K562 (cell line): ENCODE results near the gene KMT2E. TPM values are rescaled to one million over a fixed set of nuclear protein-coding genes. Genes with fewer than 3 reads are reported as not detected.

Experiments used
- ATF3 ChIP-seq, 2 experiments: fragments of 450-650 bp in 1 of 2; sonication (generic) in 1 of 2; formaldehyde crosslinking in 1 of 2; IDR thresholded peaks in 1 of 2; conservative IDR thresholded peaks in 1 of 2; 2 replicates each; pipeline versions ENCODE4 v1.6.1 to v1.8.1; 2016 to 2023; ENCODE audit warnings: mild to moderate bottlenecking in 2 of 2, moderate library complexity in 2 of 2, inconsistent platforms in 1 of 2, missing genetic modification reagents in 1 of 2
- GTF2E2 ChIP-seq: fragments of 200-800 bp; sonication (Bioruptor generic); IDR thresholded peaks from 2 replicates; pipeline ENCODE4 v1.6.1; 2016; ENCODE audit warnings: missing genetic modification characterization, missing compliant biosample characterization
- HDGF ChIP-seq: fragments of 450-650 bp; IDR thresholded peaks from 2 replicates; pipeline ENCODE4 v1.6.1; 2016
- HIVEP1 ChIP-seq: fragments of 250-450 bp; sonication (Bioruptor Pico); IDR thresholded peaks from 2 replicates; pipeline ENCODE4 v1.4.0; 2020; ENCODE audit warnings: mild to moderate bottlenecking
- ILF3 ChIP-seq: fragments of 450-650 bp; IDR thresholded peaks from 2 replicates; pipeline ENCODE4 v1.6.1; 2018; ENCODE audit warnings: antibody characterized with exemption, mild to moderate bottlenecking, moderate library complexity, borderline replicate concordance
- NR2F6 ChIP-seq: fragments of 450-650 bp; formaldehyde crosslinking; IDR thresholded peaks from 2 replicates; pipeline ENCODE4 v1.4.0; 2020; ENCODE audit warnings: mild to moderate bottlenecking
- SMAD1 ChIP-seq: fragments of 150-350 bp; IDR thresholded peaks from 2 replicates; pipeline ENCODE4 v1.6.1; 2014; ENCODE audit warnings: low read length, low read depth; ENCODE audit not compliant: partially characterized antibody
- SNAPC5 ChIP-seq: fragments of 250-450 bp; sonication (Bioruptor Pico); IDR thresholded peaks from 2 replicates; pipeline ENCODE4 v1.8.0; 2021; ENCODE audit warnings: moderate library complexity, mild to moderate bottlenecking, inconsistent platforms
- TFE3 ChIP-seq: fragments of 450-650 bp; formaldehyde crosslinking; IDR thresholded peaks from 2 replicates; pipeline ENCODE4 v1.4.0; 2020; ENCODE audit warnings: mild to moderate bottlenecking, mixed read lengths
- ZNF217 ChIP-seq: sonication (generic); formaldehyde crosslinking; IDR thresholded peaks from 2 replicates; pipeline ENCODE4 v1.8.0; 2022; ENCODE audit warnings: mild to moderate bottlenecking, missing genetic modification reagents
- ZNF354B ChIP-seq: fragments of 250-450 bp; sonication (Bioruptor Pico); IDR thresholded peaks from 2 replicates; pipeline ENCODE4 v1.4.0; 2020
- ZNF395 ChIP-seq: fragments of 200-800 bp; sonication (Bioruptor generic); IDR thresholded peaks from 2 replicates; pipeline ENCODE4 v1.6.1; 2017; ENCODE audit warnings: missing genetic modification characterization, missing compliant biosample characterization
- ZNF444 ChIP-seq: fragments of 250-450 bp; sonication (Bioruptor Pico); IDR thresholded peaks from 2 replicates; pipeline ENCODE4 v1.4.0; 2020; ENCODE audit warnings: mild to moderate bottlenecking, moderate library complexity
- ZNF655 ChIP-seq: fragments of 250-450 bp; sonication (Bioruptor Pico); IDR thresholded peaks from 2 replicates; pipeline ENCODE4 v1.5.0; 2021
- ZNF766 ChIP-seq: fragments of 200-800 bp; sonication (Bioruptor generic); conservative IDR thresholded peaks from 2 replicates; pipeline ENCODE4 v1.6.1; 2016; ENCODE audit warnings: missing genetic modification characterization, missing compliant biosample characterization
- polyA plus RNA-seq, 8 experiments: library from polyadenylated mRNA; depleted of rRNA in 4 of 8; stranded (reverse) in 5 of 8; unstranded in 3 of 8; fragments of >200 nt; fragmentation: Nextera tagmentation in 2 of 8; fragmentation: Illumina TruSeq in 1 of 8; extraction: Ambion mirVana in 2 of 8; extraction: Trizol in 1 of 8; gene quantifications; 2 replicates each; pipeline versions ENCODE4 v1.2.1 to v1.2.3, GENCODE V29; 2011 to 2014; ENCODE audit warnings: inconsistent platforms in 1 of 8, missing spikeins in 1 of 8
- total RNA-seq, 7 experiments: library from RNA; depleted of rRNA in 6 of 7; stranded (reverse); fragments of >200 nt in 6 of 7; fragmentation: Illumina TruSeq in 2 of 7; extraction: Trizol in 2 of 7; gene quantifications; 2 replicates each; pipeline versions ENCODE4 v1.2.1 to v1.2.3, GENCODE V29; 2011 to 2021; ENCODE audit warnings: low replicate concordance in 1 of 7
- TF ChIP-seq, protein P1 (sequence below): fragments of 450-650 bp; IDR thresholded peaks from 2 replicates; pipeline ENCODE4 v1.6.1; 2014; ENCODE audit warnings: low read depth, mild to moderate bottlenecking, moderate library complexity, borderline replicate concordance
- TF ChIP-seq, protein P2 (sequence below): IDR thresholded peaks from 2 replicates; pipeline ENCODE4 v1.6.1; 2016; ENCODE audit warnings: missing genetic modification characterization, missing compliant biosample characterization
- TF ChIP-seq, protein P3 (sequence below): fragments of 450-650 bp; conservative IDR thresholded peaks from 2 replicates; pipeline ENCODE4 v1.6.1; 2016; ENCODE audit warnings: missing genetic modification characterization, low read depth, mild to moderate bottlenecking, control low read depth, missing compliant biosample characterization

KMT2E gene
- total and polyA plus RNA-seq, 9 of the 15 experiments (the other 6 are each of a cell fraction or from before 2014, with no cell fraction given) = 8.9 to 55.3 (median 38.1) TPM

DNA sequence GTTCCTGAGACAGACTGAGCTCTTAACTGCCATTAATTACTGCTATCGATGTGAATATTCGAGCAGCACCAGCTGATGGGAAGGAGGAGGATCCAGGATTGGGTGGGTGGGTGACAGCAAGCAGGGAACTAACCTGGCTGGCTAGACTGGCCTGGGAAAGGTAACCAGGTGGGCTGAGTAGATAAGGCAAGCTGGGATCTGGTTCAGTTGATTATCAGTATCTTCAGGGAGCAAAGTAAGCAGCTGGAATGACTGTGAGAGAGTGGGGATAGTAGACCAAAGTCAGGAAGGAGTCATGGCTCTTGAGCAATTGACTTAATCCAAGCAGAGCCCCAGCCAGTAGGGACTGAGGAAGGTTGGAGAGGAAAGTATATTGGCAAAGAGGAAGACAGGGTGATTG, 46.9 kb upstream of the KMT2E start (continued):
- TF ChIP-seq ZNF655 (CRISPR knock-in tag) (no peak), ZNF217 (CRISPR knock-in tag) (no peak), TFE3 (no peak), ZNF444 (CRISPR knock-in tag) (no peak), ATF3 (IDR thresholded peaks at IDR 0.05) (0 out of 2 replicates have a peak, but pooled peaks have one; percentile 26), ATF3 (CRISPR knock-in tag; conservative IDR thresholded peaks at IDR 0.05) (no peak), ZNF395 (CRISPR knock-in tag) (peak; percentile 57; the same call in 1 of the 2 replicates), GTF2E2 (tag) (no peak), SNAPC5 (CRISPR knock-in tag) (no peak), ILF3 (no peak), HDGF (no peak), NR2F6 (CRISPR knock-in tag) (no peak), SMAD1 (no peak), HIVEP1 (no peak), ZNF766 (0 out of 2 replicates have a peak, but pooled peaks have one; percentile 45), ZNF354B (CRISPR knock-in tag) (no peak)
- TF ChIP-seq, protein P1, sequence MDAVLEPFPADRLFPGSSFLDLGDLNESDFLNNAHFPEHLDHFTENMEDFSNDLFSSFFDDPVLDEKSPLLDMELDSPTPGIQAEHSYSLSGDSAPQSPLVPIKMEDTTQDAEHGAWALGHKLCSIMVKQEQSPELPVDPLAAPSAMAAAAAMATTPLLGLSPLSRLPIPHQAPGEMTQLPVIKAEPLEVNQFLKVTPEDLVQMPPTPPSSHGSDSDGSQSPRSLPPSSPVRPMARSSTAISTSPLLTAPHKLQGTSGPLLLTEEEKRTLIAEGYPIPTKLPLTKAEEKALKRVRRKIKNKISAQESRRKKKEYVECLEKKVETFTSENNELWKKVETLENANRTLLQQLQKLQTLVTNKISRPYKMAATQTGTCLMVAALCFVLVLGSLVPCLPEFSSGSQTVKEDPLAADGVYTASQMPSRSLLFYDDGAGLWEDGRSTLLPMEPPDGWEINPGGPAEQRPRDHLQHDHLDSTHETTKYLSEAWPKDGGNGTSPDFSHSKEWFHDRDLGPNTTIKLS = no peak
- TF ChIP-seq, protein P2, sequence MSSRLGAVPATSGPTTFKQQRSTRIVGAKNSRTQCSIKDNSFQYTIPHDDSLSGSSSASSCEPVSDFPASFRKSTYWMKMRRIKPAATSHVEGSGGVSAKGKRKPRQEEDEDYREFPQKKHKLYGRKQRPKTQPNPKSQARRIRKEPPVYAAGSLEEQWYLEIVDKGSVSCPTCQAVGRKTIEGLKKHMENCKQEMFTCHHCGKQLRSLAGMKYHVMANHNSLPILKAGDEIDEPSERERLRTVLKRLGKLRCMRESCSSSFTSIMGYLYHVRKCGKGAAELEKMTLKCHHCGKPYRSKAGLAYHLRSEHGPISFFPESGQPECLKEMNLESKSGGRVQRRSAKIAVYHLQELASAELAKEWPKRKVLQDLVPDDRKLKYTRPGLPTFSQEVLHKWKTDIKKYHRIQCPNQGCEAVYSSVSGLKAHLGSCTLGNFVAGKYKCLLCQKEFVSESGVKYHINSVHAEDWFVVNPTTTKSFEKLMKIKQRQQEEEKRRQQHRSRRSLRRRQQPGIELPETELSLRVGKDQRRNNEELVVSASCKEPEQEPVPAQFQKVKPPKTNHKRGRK (tag) = no peak
- TF ChIP-seq, protein P3, sequence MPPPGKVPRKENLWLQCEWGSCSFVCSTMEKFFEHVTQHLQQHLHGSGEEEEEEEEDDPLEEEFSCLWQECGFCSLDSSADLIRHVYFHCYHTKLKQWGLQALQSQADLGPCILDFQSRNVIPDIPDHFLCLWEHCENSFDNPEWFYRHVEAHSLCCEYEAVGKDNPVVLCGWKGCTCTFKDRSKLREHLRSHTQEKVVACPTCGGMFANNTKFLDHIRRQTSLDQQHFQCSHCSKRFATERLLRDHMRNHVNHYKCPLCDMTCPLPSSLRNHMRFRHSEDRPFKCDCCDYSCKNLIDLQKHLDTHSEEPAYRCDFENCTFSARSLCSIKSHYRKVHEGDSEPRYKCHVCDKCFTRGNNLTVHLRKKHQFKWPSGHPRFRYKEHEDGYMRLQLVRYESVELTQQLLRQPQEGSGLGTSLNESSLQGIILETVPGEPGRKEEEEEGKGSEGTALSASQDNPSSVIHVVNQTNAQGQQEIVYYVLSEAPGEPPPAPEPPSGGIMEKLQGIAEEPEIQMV (tag) = no peak
